ENCODE results near the gene DUOX2. TPM values are rescaled to one million over a fixed set of nuclear protein-coding genes. Genes with fewer than 3 reads are reported as not detected.
"Not testable (repeated sequence)": the region's sequence is repeated elsewhere in the genome, so short reads cannot be mapped to it uniquely, and the experiment has no call there.

DUOX2 gene
- total RNA-seq, 1 experiment from 2014 or later: not detected

GRCh38 chr15:45120081-45120972, 6.4 kb upstream of the DUOX2 start:
- DNase-seq (ENCODE audit: low read depth): no peak

DNA sequence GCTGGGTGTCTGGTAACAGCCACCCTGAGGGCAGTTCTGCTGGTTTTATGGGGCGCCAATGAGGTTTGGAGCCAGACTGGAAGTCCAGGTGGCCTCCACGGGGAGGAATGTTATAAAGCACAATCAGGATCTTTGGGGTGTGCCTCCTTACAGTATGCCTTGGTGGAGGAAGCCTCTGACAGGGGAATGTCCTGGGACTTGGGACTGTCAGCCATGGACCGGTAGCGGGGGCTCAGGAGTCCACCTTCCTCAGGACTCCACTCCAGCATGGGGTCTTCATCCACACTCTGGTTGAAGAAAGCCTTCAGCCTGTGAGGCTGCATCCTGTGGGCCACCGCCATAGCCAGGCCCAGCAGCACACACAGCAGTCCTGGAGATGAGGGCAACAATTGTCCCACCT, 5.0 kb upstream of the DUOX2 start:
- DNase-seq (ENCODE audit: low read depth): no peak

- DNase-seq (ENCODE audit: low read depth): peak; percentile 82
Observed at GRCh38 chr15:45118131-45118588, 4.2 kb upstream of the DUOX2 start.

GRCh38 chr15:45117308-45118130, 3.5 kb upstream of the DUOX2 start:
- no peak for DNase-seq (ENCODE audit: low read depth)

DNA sequence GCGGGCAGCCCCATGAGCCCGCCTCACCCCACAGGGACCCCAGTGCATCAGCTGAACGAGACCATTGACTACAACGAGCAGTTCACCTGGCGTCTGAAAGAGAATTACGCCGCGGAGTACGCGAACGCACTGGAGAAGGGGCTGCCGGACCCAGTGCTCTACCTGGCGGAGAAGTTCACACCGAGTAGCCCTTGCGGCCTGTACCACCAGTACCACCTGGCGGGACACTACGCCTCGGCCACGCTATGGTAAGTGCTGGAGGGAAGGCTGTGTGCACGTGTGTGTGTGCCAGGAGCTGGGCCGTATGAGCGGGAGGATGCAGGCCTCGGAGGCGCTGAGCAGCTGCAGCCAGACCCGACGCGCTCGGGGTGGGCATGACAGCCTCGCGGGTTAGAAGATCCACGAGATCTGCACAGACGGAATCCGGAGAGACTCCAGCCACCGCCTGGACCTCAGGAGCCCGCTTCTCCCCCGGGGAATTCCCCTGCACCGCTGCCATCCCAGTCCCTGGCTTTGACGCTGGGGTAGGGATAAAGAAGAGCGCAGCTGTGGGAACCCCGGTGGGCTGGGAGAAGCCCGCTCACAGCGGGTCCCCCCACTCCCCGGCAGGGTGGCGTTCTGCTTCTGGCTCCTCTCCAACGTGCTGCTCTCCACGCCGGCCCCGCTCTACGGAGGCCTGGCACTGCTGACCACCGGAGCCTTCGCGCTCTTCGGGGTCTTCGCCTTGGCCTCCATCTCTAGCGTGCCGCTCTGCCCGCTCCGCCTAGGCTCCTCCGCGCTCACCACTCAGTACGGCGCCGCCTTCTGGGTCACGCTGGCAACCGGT, 2.7 kb upstream of the DUOX2 start:
- no peak for DNase-seq (ENCODE audit: low read depth)

GRCh38 chr15:45116006-45116481, 2.1 kb upstream of the DUOX2 start:
- no peak for DNase-seq (ENCODE audit: low read depth)

- no peak for DNase-seq (ENCODE audit: low read depth)
Observed at GRCh38 chr15:45115312-45115820, 1.4 kb upstream of the DUOX2 start.

DNA sequence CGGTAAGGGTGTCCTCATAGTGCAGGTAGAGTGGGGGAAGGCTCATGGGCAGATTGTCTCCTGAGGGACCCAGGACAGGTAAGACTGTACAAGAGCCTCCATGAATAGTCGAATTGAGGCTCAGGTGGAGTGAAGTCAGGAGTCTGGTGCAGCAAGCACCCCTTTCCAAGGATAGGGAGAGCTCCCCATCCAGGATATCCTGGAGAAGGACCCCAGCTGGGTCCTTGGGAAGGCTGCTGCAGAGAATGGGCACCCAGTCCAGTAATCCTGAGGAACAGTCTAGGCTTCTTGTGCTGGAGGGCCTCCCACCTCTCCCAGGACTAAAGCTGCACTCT, 746 bp upstream of the DUOX2 start:
- no peak for DNase-seq (ENCODE audit: low read depth)

DNA sequence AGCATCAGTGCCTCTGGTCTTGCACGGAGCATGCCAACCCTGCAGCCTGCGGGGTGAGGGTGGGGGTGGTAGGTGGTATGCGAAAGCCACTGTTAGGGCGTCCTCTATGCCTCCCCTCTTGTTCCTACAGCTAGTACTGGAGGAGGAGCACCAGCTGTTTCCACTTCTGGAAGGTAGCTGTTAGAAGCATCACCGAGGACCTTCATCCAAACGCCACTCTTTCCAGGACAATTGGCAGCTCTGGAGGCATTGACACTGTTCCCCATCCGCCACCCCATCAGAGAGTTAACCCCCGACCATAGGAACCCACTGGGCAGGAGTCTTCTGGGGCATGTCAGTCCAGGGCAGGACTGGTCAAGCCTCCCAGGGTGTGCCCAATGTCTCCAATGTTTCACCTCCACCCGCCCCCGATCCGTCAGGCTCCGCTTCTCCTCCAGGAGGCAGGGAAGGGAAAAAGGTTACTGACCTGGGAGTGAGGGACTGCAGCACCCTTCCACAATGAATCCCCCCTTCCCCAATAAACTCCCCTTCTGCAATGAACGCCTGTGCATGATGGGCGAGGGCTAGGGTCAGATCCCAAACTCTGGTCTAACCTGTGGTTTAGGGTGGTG, 487 bp downstream of the DUOX2 start:
- DNase-seq (ENCODE audit: low read depth): no peak

- no peak for DNase-seq (ENCODE audit: low read depth)
Observed at GRCh38 chr15:45112591-45113379, 1.2 kb downstream of the DUOX2 start.

GRCh38 chr15:45112143-45112590, 1.8 kb downstream of the DUOX2 start:
- no peak for DNase-seq (ENCODE audit: low read depth)

DNA sequence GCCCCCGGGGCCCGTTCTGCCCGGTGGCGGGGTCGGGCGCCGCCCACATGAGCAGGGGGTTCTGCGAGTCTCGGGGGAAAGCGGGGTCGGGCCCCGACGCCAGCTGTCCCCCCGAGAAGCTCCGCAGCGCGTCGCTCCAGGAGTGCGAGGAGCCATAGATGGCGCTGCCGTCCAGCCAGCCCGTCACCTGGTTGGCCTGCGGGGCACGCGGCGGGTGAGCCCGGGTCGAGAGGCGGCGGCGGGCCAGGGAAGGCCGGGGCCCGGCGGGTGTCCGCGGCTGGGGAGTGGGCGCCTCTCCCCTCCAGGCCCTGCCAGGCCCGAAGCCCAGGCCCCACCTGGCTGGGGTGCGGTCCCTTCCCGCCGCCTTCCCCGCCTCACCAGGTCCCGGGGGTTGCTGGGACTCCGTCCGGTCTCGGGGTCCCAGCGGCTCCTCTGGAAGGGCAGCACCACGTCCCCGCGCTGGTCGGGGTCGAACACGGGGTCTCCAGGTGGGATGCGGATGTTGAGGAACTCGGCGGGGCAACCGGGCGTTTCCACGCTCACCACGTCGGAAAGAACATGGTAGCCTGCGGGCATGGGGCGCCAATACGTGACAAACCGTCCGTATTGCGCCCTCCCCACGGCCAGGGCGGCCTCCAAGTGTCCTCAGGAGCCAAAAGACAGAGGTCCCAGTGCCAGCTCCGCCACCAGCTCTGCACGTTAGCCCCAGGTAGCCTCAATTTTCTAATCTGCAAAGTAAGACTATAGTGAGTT, 2.4 kb downstream of the DUOX2 start:
- no peak for DNase-seq (ENCODE audit: low read depth)

GRCh38 chr15:45110256-45110820, 3.6 kb downstream of the DUOX2 start:
- DNase-seq (ENCODE audit: low read depth): no peak

GRCh38 chr15:45107941-45108630, 5.9 kb downstream of the DUOX2 start:
- no peak for DNase-seq (ENCODE audit: low read depth)

GRCh38 chr15:45106002-45106790, 7.8 kb downstream of the DUOX2 start:
- no peak for DNase-seq (ENCODE audit: low read depth)

DNA sequence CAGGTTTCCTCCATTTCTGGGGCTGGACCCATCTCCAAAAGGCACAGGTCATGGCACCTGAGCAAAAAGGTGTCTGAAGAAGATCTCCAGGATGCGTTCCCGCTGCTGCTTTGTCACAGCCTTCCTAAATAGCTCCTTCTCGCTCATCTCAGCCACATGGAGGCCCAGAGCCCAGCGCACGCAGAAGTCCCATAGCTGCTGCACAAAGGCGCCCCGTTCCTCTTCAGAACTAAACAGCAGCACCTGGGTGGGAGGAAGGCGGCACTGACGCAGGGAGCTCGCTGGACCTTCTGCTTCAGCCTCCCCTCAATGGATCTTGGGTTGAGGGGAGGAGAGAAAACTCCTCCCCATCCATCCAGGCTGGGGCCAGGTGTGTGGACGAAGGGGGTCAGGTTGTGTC, 8.4 kb downstream of the DUOX2 start:
- DNase-seq (ENCODE audit: low read depth): no peak

- DNase-seq (ENCODE audit: low read depth): not testable (repeated sequence)
Observed at GRCh38 chr15:45104170-45104569, 9.8 kb downstream of the DUOX2 start.

GRCh38 chr15:45102226-45102625, 11.7 kb downstream of the DUOX2 start:
- no peak for DNase-seq (ENCODE audit: low read depth)

Measured in LHCN-M2 (cell line).